Nephron progenitor cell (in vitro differentiated cells): Measurements from ENCODE around the gene EGFR.

Experiments
- DNase-seq: peaks from one replicate; pipeline ENCODE4 v3.0.0; 2021
- H3K27ac Mint-ChIP-seq: 2 replicates; pipeline ENCODE4 v1.8.0; 2021; ENCODE audit warnings: mild to moderate bottlenecking, moderate library complexity, mixed read lengths
- H3K27me3 Mint-ChIP-seq: 2 replicates; pipeline ENCODE4 v1.8.0; 2021; ENCODE audit warnings: mild to moderate bottlenecking, low read depth, mixed read lengths; ENCODE audit not compliant: poor library complexity
- H3K36me3 Mint-ChIP-seq: 2 replicates; pipeline ENCODE4 v1.8.0; 2021; ENCODE audit warnings: low read depth, mixed read lengths
- H3K4me1 Mint-ChIP-seq: 2 replicates; pipeline ENCODE4 v1.8.0; 2021; ENCODE audit warnings: mixed read lengths
- H3K4me3 Mint-ChIP-seq: 2 replicates; pipeline ENCODE4 v1.8.0; 2021; ENCODE audit warnings: mild to moderate bottlenecking, moderate library complexity, mixed read lengths
- H3K9me3 Mint-ChIP-seq: 2 replicates; pipeline ENCODE4 v1.8.0; 2021; ENCODE audit warnings: mild to moderate bottlenecking, moderate library complexity, mixed read lengths
- CTCF ChIP-seq: fragments of 200-600 bp; sonication (generic); IDR thresholded peaks from 2 replicates; pipeline ENCODE4 v1.5.0; 2021; ENCODE audit warnings: antibody characterized with exemption

Gene EGFR

GRCh38 chr7:55255496-55256445, 237.0 kb downstream of the EGFR start:
- peak overlapping the region; percentile 93 for H3K4me3 Mint-ChIP-seq
- H3K9me3 Mint-ChIP-seq = no peaks in the 10 kb centered on the region
- H3K27ac Mint-ChIP-seq = peak overlapping the region; percentile 65
- peaks cover 57% of the 10 kb centered on the region for H3K27me3 Mint-ChIP-seq
- peak; percentile 70 for TF ChIP-seq CTCF
- H3K36me3 Mint-ChIP-seq = no peaks in the 10 kb centered on the region
- no peaks in the 10 kb centered on the region for H3K4me1 Mint-ChIP-seq
- peak; percentile 85 for DNase-seq

GRCh38 chr7:55258631-55259030, 239.8 kb downstream of the EGFR start:
- no peak overlapping the region for H3K4me3 Mint-ChIP-seq
- no peak for TF ChIP-seq CTCF
- no peak overlapping the region for H3K27ac Mint-ChIP-seq
- DNase-seq = no peak
- no peaks in the 10 kb centered on the region for H3K4me1 Mint-ChIP-seq
- peaks cover 36% of the 10 kb centered on the region for H3K27me3 Mint-ChIP-seq
- no peaks in the 10 kb centered on the region for H3K36me3 Mint-ChIP-seq
- no peaks in the 10 kb centered on the region for H3K9me3 Mint-ChIP-seq

GRCh38 chr7:55260171-55260570, 241.4 kb downstream of the EGFR start:
- peaks cover 30% of the 10 kb centered on the region for H3K27me3 Mint-ChIP-seq
- H3K4me1 Mint-ChIP-seq = no peaks in the 10 kb centered on the region
- no peaks in the 10 kb centered on the region for H3K36me3 Mint-ChIP-seq
- no peaks in the 10 kb centered on the region for H3K9me3 Mint-ChIP-seq
- H3K27ac Mint-ChIP-seq = no peak overlapping the region
- TF ChIP-seq CTCF = no peak
- no peak for DNase-seq
- H3K4me3 Mint-ChIP-seq = no peak overlapping the region

GRCh38 chr7:55260676-55261385, 242.0 kb downstream of the EGFR start:
- Mint-ChIP-seq H3K4me1 (peaks cover 3% of the 10 kb centered on the region), H3K27ac (no peak overlapping the region), H3K4me3 (no peak overlapping the region), H3K36me3 (no peaks in the 10 kb centered on the region), H3K27me3 (peaks cover 28% of the 10 kb centered on the region), H3K9me3 (no peaks in the 10 kb centered on the region)
- TF ChIP-seq CTCF = no peak
- no peak for DNase-seq
